Fibroblast of lung (primary cell): Measurements from ENCODE around the gene CLASP2. TPM values are rescaled to one million over a fixed set of nuclear protein-coding genes. Genes with fewer than 3 reads are reported as not detected.
A peak's percentile ranks its signal among the peaks of the same experiment; 100 is the strongest.
"Not testable (repeated sequence)": the region's sequence is repeated elsewhere in the genome, so short reads cannot be mapped to it uniquely, and the experiment has no call there.

Experiments used
- DNase-seq, 2 donors: peaks; one replicate each; pipeline versions ENCODE4 v3.0.0 to v3.0.0-alpha.2; 2010; ENCODE audit warnings: low read depth in 2 of 2
- H2AFZ ChIP-seq: 2 replicates; pipeline ENCODE4 v1.5.1; 2012; ENCODE audit warnings: low read length, control low read depth, inconsistent platforms
- H3K27ac ChIP-seq: 2 replicates; pipeline ENCODE4 v1.5.1; 2011; ENCODE audit warnings: low read length, control low read depth; ENCODE audit not compliant: insufficient read depth
- H3K27me3 ChIP-seq: 2 replicates; pipeline ENCODE4 v1.5.1; 2011; ENCODE audit warnings: mild to moderate bottlenecking, low read length; ENCODE audit not compliant: control insufficient read depth, insufficient read depth
- H3K36me3 ChIP-seq: 2 replicates; pipeline ENCODE4 v1.5.1; 2011; ENCODE audit warnings: low read length; ENCODE audit not compliant: control insufficient read depth, insufficient read depth
- H3K4me1 ChIP-seq: 2 replicates; pipeline ENCODE4 v1.5.1; 2011; ENCODE audit warnings: low read length; ENCODE audit not compliant: control insufficient read depth, insufficient read depth; ENCODE audit errors: extremely low read depth
- H3K4me2 ChIP-seq: 2 replicates; pipeline ENCODE4 v1.5.1; 2011; ENCODE audit warnings: low read length, control low read depth; ENCODE audit not compliant: insufficient read depth; ENCODE audit errors: extremely low read depth
- H3K4me3 ChIP-seq, 4 experiments: fragments of 200-600 bp in 1 of 4; sonication (generic) in 1 of 4; replicated peaks in 1 of 4; 2 replicates each; pipeline ENCODE4 v1.5.1; 2011 to 2016; ENCODE audit warnings: low read length in 4 of 4, low read depth in 3 of 4, mild to moderate bottlenecking in 3 of 4, control low read depth in 2 of 4, inconsistent platforms in 1 of 4, mixed read lengths in 1 of 4; ENCODE audit not compliant: insufficient read depth in 1 of 4; ENCODE audit errors: control extremely low read depth in 1 of 4
- H3K79me2 ChIP-seq: 2 replicates; pipeline ENCODE4 v1.5.1; 2012; ENCODE audit warnings: mild to moderate bottlenecking, low read length, inconsistent platforms; ENCODE audit not compliant: control insufficient read depth, insufficient read depth
- H3K9ac ChIP-seq: 2 replicates; pipeline ENCODE4 v1.5.1; 2011; ENCODE audit warnings: mild to moderate bottlenecking, low read length, control low read depth; ENCODE audit not compliant: insufficient read depth
- H3K9me3 ChIP-seq: 2 replicates; pipeline ENCODE4 v1.5.1; 2012; ENCODE audit warnings: low read depth, low read length; ENCODE audit not compliant: control insufficient read depth, insufficient read depth
- H4K20me1 ChIP-seq: 2 replicates; pipeline ENCODE4 v1.5.1; 2011; ENCODE audit warnings: low read length; ENCODE audit not compliant: control insufficient read depth, insufficient read depth; ENCODE audit errors: extremely low read depth
- CTCF ChIP-seq, 2 donors: IDR thresholded peaks in 1 of 2; conservative IDR thresholded peaks in 1 of 2; 1 replicate in 1 of 2; 2 replicates in 1 of 2; pipeline ENCODE4 v1.5.1; 2011 to 2012; ENCODE audit warnings: low read length in 2 of 2, control low read depth in 1 of 2, inconsistent platforms in 1 of 2, low read depth in 1 of 2, mild to moderate bottlenecking in 1 of 2
- EZH2 ChIP-seq: IDR thresholded peaks from 2 replicates; pipeline ENCODE4 v1.5.1; 2012; ENCODE audit warnings: low read length, control low read depth, mild to moderate bottlenecking; ENCODE audit errors: missing control alignments
- polyA plus RNA-seq, 2 donors: library from polyadenylated mRNA; depleted of rRNA in 1 of 2; stranded (reverse) in 1 of 2; unstranded in 1 of 2; fragments of >200 nt; gene quantifications; 2 replicates each; pipeline ENCODE4 v1.2.1, GENCODE V29; 2011 to 2012; ENCODE audit warnings: missing spikeins in 1 of 2
- total RNA-seq: library from RNA; depleted of rRNA; stranded (reverse); fragments of >200 nt; gene quantifications from 2 replicates; pipeline ENCODE4 v1.2.1, GENCODE V29; 2014

CLASP2 gene
- total and polyA plus RNA-seq, 2 donors (not counting 1 experiment from before 2014, with no cell fraction given), result 31.8 to 62.6 TPM

DNA sequence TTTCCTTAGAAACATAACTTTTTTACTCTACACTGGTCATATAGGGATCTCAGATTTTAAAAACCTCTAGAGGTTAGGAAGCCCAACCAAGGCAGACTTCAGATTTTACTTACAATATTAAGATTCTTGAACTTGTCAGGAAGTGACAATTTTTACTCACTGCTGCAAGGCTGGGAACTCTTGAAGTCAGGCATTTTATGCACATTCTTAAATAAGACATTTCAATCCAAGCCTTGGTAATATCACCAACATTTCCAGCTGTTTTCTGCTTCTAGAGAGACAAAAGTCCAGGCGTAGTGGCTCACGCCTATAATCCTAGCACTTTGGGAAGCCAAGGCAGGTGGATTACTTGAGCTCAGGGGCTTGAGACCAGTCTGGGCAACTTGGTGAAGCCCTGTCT, 244.2 kb downstream of the CLASP2 start:
- H3K4me1 ChIP-seq, result no peaks in the 10 kb centered on the region
- H3K27ac ChIP-seq, result no peak overlapping the region
- no peak for DNase-seq
- no peaks in the 10 kb centered on the region for H3K79me2 ChIP-seq
- no peak overlapping the region for H2AFZ ChIP-seq
- no peaks in the 10 kb centered on the region for H4K20me1 ChIP-seq
- H3K9ac ChIP-seq, result no peak overlapping the region
- H3K27me3 ChIP-seq, result no peaks in the 10 kb centered on the region
- H3K4me3 ChIP-seq, result no peak overlapping the region
- no peak overlapping the region for H3K4me2 ChIP-seq
- H3K9me3 ChIP-seq, result no peaks in the 10 kb centered on the region
- H3K36me3 ChIP-seq, result no peaks in the 10 kb centered on the region
- TF ChIP-seq CTCF (conservative IDR thresholded peaks at IDR 0.05 in 1 of 2, IDR thresholded peaks at IDR 0.05 in 1 of 2; ENCODE audit: low read depth in 1 of 2, low read length in 2 of 2), result no peak
- no peak for TF ChIP-seq EZH2

GRCh38 chr3:33467786-33468185, 250.3 kb downstream of the CLASP2 start:
- Histone ChIP-seq H3K4me2 (no peak overlapping the region), H3K4me3 (no peak overlapping the region), H3K4me1 (no peaks in the 10 kb centered on the region), H3K36me3 (no peaks in the 10 kb centered on the region), H3K9me3 (no peaks in the 10 kb centered on the region), H3K9ac (no peak overlapping the region), H3K79me2 (no peaks in the 10 kb centered on the region), H4K20me1 (no peaks in the 10 kb centered on the region), H2AFZ (no peak overlapping the region), H3K27ac (no peak overlapping the region), H3K27me3 (no peaks in the 10 kb centered on the region)
- peak; percentile 11 to 12 for DNase-seq
- TF ChIP-seq CTCF (conservative IDR thresholded peaks at IDR 0.05 in 1 of 2, IDR thresholded peaks at IDR 0.05 in 1 of 2; ENCODE audit: low read depth in 1 of 2, low read length in 2 of 2), result no peak
- no peak for TF ChIP-seq EZH2

- no peak overlapping the region for H3K4me2 ChIP-seq
- H3K4me3 ChIP-seq, result no peak overlapping the region
- H3K27ac ChIP-seq, result no peak overlapping the region
- TF ChIP-seq EZH2, result no peak
- TF ChIP-seq CTCF (conservative IDR thresholded peaks at IDR 0.05 in 1 of 2, IDR thresholded peaks at IDR 0.05 in 1 of 2; ENCODE audit: low read depth in 1 of 2, low read length in 2 of 2), result no peak
- H3K36me3 ChIP-seq, result no peaks in the 10 kb centered on the region
- H3K79me2 ChIP-seq, result no peaks in the 10 kb centered on the region
- DNase-seq, result no peak
- no peak overlapping the region for H2AFZ ChIP-seq
- H4K20me1 ChIP-seq, result no peaks in the 10 kb centered on the region
- no peak overlapping the region for H3K9ac ChIP-seq
- no peaks in the 10 kb centered on the region for H3K9me3 ChIP-seq
- no peaks in the 10 kb centered on the region for H3K27me3 ChIP-seq
- H3K4me1 ChIP-seq, result no peaks in the 10 kb centered on the region
Observed at GRCh38 chr3:33461097-33461496, 257.0 kb downstream of the CLASP2 start.

- H4K20me1 ChIP-seq, H3K9ac ChIP-seq, DNase-seq, H3K4me1 ChIP-seq, H3K27me3 ChIP-seq, H3K79me2 ChIP-seq, H3K4me2 ChIP-seq, H3K9me3 ChIP-seq, H3K36me3 ChIP-seq, H3K4me3 ChIP-seq, H3K27ac ChIP-seq, H2AFZ ChIP-seq: not testable (repeated sequence)
Observed at GRCh38 chr3:33459577-33459976, 258.5 kb downstream of the CLASP2 start.
